LNCAP (cell line): ENCODE results near the gene SP9.

Experiments
- CTCF ChIP-seq: fragments of 450-650 bp; IDR thresholded peaks from 2 replicates; pipeline ENCODE4 v1.5.1; 2017; ENCODE audit warnings: mild to moderate bottlenecking

The SP9 gene

GRCh38 chr2:174325373-174326160, 9.2 kb upstream of the SP9 start:
- TF ChIP-seq CTCF, result no peak

GRCh38 chr2:174326161-174327020, 8.4 kb upstream of the SP9 start:
- no peak for TF ChIP-seq CTCF

- TF ChIP-seq CTCF, result no peak
Measured at GRCh38 chr2:174327021-174327840, 7.5 kb upstream of the SP9 start.

- TF ChIP-seq CTCF, result no peak
Measured at GRCh38 chr2:174327841-174328113, 7.0 kb upstream of the SP9 start.

- no peak for TF ChIP-seq CTCF
Measured at GRCh38 chr2:174328114-174328960, 6.4 kb upstream of the SP9 start.

- no peak for TF ChIP-seq CTCF
Measured at GRCh38 chr2:174328961-174329715, 5.6 kb upstream of the SP9 start.
